Stimulated activated naive B cell treated with anti-CD40 and anti-IgM and Interleukin-4, amounts not matched to agents 10 μg/mL and 1 μg/mL and 100 μg/mL, for 72 hours (primary cell): Measurements from ENCODE around the gene SPEF2.

Experiments used
- ATAC-seq, 2 donors: fragments of 150-1000 bp; cut with Tn5 transposase; replicated peaks; 2 replicates each; pipeline ENCODE4 v1.10.0; 2021; ENCODE audit warnings: moderate library complexity in 1 of 2
- DNase-seq: peaks from one replicate; pipeline ENCODE4 v3.0.0; 2021
- H3K27ac Mint-ChIP-seq: one replicate; pipeline ENCODE4 v1.8.0; 2022; ENCODE audit warnings: mild to moderate bottlenecking, mixed read lengths
- H3K27me3 Mint-ChIP-seq, 2 donors: one replicate each; pipeline ENCODE4 v1.8.0; 2022; ENCODE audit warnings: mixed read lengths in 2 of 2
- H3K36me3 Mint-ChIP-seq, 2 donors: one replicate each; pipeline ENCODE4 v1.8.0; 2022; ENCODE audit warnings: mixed read lengths in 2 of 2, mild to moderate bottlenecking in 1 of 2
- H3K4me1 Mint-ChIP-seq, 2 donors: one replicate each; pipeline ENCODE4 v1.8.0; 2022; ENCODE audit warnings: mixed read lengths in 2 of 2, mild to moderate bottlenecking in 1 of 2
- H3K4me3 Mint-ChIP-seq, 2 donors: one replicate each; pipeline ENCODE4 v1.8.0; 2022; ENCODE audit warnings: mild to moderate bottlenecking in 2 of 2, mixed read lengths in 2 of 2, moderate library complexity in 1 of 2
- H3K9me3 Mint-ChIP-seq, 2 donors: one replicate each; pipeline ENCODE4 v1.8.0; 2022; ENCODE audit warnings: mixed read lengths in 2 of 2, mild to moderate bottlenecking in 1 of 2

SPEF2 gene

GRCh38 chr5:35617435-35618303, at the start of gene SPEF2:
Gene SPEF2 (plus strand): TSS chr5:35617863. CDS start chr5:35617998, 135 bp downstream.
- Mint-ChIP-seq H3K9me3 (peaks cover 4 to 6% of the 10 kb centered on the region in 2 donors), H3K27ac (peak within 1 kb of the TSS; percentile 85), H3K4me1 (peaks cover 8 to 16% of the 10 kb centered on the region in 2 donors), H3K36me3 (peaks cover 0 to 3% of the 10 kb centered on the region in 2 donors), H3K27me3 (peaks cover 8 to 15% of the 10 kb centered on the region in 2 donors), H3K4me3 (peak within 1 kb of the TSS; percentile 96 to 98)
- ATAC-seq (peak; percentile 95 to 96), DNase-seq (peak; percentile 69)

DNA sequence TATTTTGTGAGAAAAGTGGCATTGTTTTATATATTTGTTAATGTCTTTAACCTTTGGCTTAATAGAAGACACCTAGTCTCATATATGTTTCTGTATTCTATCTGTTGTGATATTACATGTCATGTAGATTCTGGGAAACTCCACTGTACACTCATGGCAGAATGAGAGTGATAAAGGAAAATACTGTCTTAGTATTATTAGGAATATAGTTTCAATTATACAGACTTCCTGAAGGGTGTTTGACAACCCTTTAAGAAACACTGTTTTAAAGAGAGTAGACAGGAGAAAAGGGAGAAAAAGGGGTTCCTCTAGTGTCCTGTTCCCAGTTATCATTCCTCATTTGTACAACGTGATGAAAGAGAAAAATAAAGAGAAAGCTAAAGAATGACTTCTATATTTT, 42.1 kb upstream of the SPEF2 start:
- Mint-ChIP-seq H3K27ac (no peak overlapping the region), H3K4me3 (no peak overlapping the region), H3K9me3 (no peaks in the 10 kb centered on the region), H3K36me3 (no peaks in the 10 kb centered on the region), H3K4me1 (no peaks in the 10 kb centered on the region), H3K27me3 (no peaks in the 10 kb centered on the region)
- DNase-seq, result no peak
- ATAC-seq, result no peak

DNA sequence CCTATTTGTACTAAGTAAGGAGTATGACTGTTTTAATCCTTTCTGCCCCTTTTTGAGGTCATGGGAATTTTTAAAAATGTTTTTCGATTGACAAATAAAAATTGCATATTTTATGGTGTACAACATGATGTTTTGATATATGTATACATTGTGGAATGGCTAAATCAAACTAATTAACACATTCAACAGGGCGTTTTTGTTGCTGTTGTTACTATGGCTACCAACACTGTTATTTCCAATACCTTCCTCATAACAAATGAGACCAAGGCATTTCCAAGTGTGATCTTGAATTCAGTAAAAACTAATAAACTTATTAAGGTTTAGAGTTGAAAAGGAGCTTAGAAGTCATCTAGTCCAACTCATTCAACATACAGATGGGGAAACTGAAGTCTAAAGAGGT, 30.2 kb upstream of the SPEF2 start:
- no peak for ATAC-seq
- Mint-ChIP-seq H3K27ac (no peak overlapping the region), H3K4me3 (no peak overlapping the region), H3K4me1 (no peaks in the 10 kb centered on the region), H3K36me3 (no peaks in the 10 kb centered on the region), H3K27me3 (peaks cover 8 to 38% of the 10 kb centered on the region in 2 donors), H3K9me3 (peaks cover 0 to 2% of the 10 kb centered on the region in 2 donors)
- DNase-seq, result no peak

- Mint-ChIP-seq H3K9me3 (peaks cover 3 to 7% of the 10 kb centered on the region in 2 donors), H3K36me3 (peaks cover 0 to 3% of the 10 kb centered on the region in 2 donors), H3K4me3 (no peak overlapping the region), H3K4me1 (no peaks in the 10 kb centered on the region), H3K27ac (no peak overlapping the region), H3K27me3 (peaks cover 11 to 25% of the 10 kb centered on the region in 2 donors)
- ATAC-seq, result no peak
- DNase-seq, result no peak
These were observed 24.3 kb upstream of the SPEF2 start for GRCh38 chr5:35593338-35593737.

DNA sequence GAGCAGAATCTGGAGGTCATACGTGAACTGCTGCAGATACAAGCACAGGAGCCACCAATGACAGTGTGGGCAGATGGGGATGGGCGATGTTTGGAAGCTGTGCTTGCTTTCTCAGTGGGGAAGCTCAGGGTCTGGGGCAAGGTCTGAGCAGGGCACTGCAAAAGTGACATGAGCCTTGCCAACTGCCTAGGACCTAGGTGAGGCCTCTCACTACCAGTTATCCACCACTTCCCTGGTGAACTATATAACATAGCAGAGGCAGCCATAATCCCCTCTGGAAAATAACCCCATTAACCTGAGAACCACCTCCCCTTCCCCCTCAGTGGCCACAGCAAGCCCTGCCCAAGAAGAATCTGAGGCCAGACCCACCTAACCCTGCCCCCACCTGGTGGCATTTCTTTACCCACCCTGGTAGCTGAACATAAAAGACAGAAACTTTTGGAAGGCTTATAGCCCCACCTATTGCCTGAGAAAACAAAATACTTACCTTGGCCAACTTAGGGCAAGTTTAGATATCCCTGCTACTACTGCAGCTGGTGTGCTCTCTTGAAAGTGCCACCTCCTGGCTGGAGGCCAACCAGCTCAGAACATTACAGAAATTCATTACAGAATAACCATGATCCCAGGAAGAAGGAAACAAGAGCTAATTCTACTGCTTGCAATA, 18.8 kb upstream of the SPEF2 start:
- H3K4me3 Mint-ChIP-seq, result no peak overlapping the region
- peaks cover 8 to 10% of the 10 kb centered on the region in 2 donors for H3K9me3 Mint-ChIP-seq
- ATAC-seq (no peak), DNase-seq (no peak)
- H3K4me1 Mint-ChIP-seq, result no peaks in the 10 kb centered on the region
- peaks cover 9 to 11% of the 10 kb centered on the region in 2 donors for H3K27me3 Mint-ChIP-seq
- H3K36me3 Mint-ChIP-seq, result peaks cover 0 to 3% of the 10 kb centered on the region in 2 donors
- no peak overlapping the region for H3K27ac Mint-ChIP-seq

DNA sequence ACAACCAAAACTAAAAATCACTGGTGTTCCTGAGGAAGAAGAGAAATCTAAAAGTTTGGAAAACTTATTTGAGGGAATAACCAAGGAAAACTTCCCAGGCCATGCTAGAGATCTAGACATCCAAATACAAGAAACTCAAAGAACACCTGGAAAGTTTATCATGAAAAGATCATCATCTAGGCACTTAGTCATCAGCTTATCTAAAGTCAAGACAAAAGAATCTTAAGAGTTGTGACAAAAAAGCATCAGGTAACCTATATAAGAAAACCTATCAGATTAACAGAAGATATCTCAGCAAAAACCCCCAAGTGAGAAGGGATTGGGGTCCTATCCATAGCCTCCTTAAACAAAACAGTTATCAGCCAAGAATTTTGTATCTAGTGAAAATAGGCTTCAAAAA, 17.1 kb upstream of the SPEF2 start:
- Mint-ChIP-seq H3K9me3 (peaks cover 13% of the 10 kb centered on the region in 2 donors), H3K4me3 (no peak overlapping the region), H3K27me3 (peaks cover 9 to 12% of the 10 kb centered on the region in 2 donors), H3K4me1 (no peaks in the 10 kb centered on the region), H3K27ac (no peak overlapping the region), H3K36me3 (peaks cover 0 to 3% of the 10 kb centered on the region in 2 donors)
- no peak for ATAC-seq
- DNase-seq, result no peak

- Mint-ChIP-seq H3K9me3 (peaks cover 6 to 9% of the 10 kb centered on the region in 2 donors), H3K4me3 (no peak overlapping the region), H3K27ac (no peak overlapping the region), H3K27me3 (peaks cover 0 to 6% of the 10 kb centered on the region in 2 donors), H3K36me3 (peaks cover 0 to 2% of the 10 kb centered on the region in 2 donors), H3K4me1 (no peaks in the 10 kb centered on the region)
- ATAC-seq (no peak), DNase-seq (no peak)
These were observed 8.5 kb upstream of the SPEF2 start for GRCh38 chr5:35608881-35609779.

DNA sequence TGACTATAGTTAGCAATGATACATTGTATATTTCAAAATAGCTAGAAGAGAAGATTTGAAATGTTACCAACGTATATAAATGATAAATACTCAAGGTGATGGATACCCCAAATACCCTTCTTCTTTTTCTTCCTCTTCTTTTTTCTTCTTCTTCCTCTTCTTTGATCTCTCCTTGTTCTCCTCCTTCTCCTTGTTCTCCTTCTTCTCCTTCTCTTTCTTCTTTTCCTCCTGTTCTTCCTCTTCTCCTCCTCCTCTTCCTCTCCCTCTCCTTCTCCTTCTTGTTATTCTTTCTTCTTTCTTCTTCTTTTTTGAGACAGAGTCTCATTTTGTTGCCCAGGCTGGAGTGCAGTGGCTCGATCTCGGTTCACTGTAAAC, 616 bp upstream of the SPEF2 start:
- H3K27ac Mint-ChIP-seq, result peak overlapping the region; percentile 83
- no peak for ATAC-seq
- peaks cover 8 to 15% of the 10 kb centered on the region in 2 donors for H3K27me3 Mint-ChIP-seq
- peak overlapping the region; percentile 96 to 98 for H3K4me3 Mint-ChIP-seq
- H3K36me3 Mint-ChIP-seq, result peaks cover 0 to 3% of the 10 kb centered on the region in 2 donors
- peaks cover 8 to 16% of the 10 kb centered on the region in 2 donors for H3K4me1 Mint-ChIP-seq
- no peak for DNase-seq
- peaks cover 4 to 6% of the 10 kb centered on the region in 2 donors for H3K9me3 Mint-ChIP-seq

- Mint-ChIP-seq H3K4me1 (peaks cover 8 to 16% of the 10 kb centered on the region in 2 donors), H3K27ac (peak overlapping the region; percentile 20), H3K36me3 (peaks cover 0 to 3% of the 10 kb centered on the region in 2 donors), H3K9me3 (peaks cover 4 to 6% of the 10 kb centered on the region in 2 donors), H3K27me3 (peaks cover 8 to 15% of the 10 kb centered on the region in 2 donors), H3K4me3 (peak overlapping the region; percentile 96 to 98)
- ATAC-seq (no peak), DNase-seq (no peak)
These were observed 607 bp downstream of the SPEF2 start for GRCh38 chr5:35618304-35618636.

DNA sequence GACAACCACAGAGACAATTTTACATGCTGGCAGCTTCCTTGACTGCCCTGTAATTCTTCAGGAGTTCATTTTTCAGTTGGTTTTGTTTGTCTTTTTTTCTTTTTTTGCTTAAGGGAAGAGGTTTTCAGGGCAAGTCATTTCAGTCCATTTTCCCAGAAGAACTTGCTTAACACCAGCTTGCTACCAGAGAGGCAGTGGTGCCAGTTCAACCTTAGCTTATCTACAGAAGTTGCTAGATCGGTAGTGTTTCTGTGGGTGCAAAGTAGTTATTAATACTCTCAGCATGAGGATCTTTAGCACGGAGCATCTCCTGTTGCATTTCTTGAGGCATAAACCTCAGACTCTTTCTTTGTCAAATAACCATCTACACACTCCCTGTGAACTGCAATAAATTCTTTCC, 1.1 kb downstream of the SPEF2 start:
- Mint-ChIP-seq H3K36me3 (peaks cover 0 to 3% of the 10 kb centered on the region in 2 donors), H3K27ac (no peak overlapping the region), H3K9me3 (peaks cover 4 to 6% of the 10 kb centered on the region in 2 donors), H3K4me1 (peaks cover 8 to 16% of the 10 kb centered on the region in 2 donors), H3K4me3 (no peak overlapping the region), H3K27me3 (peaks cover 8 to 15% of the 10 kb centered on the region in 2 donors)
- no peak for DNase-seq
- ATAC-seq, result no peak

- H3K36me3 Mint-ChIP-seq, result no peaks in the 10 kb centered on the region
- H3K4me1 Mint-ChIP-seq, result peaks cover 0 to 2% of the 10 kb centered on the region in 2 donors
- peaks cover 0 to under 1% of the 10 kb centered on the region in 2 donors for H3K27me3 Mint-ChIP-seq
- ATAC-seq (no peak), DNase-seq (no peak)
- no peak overlapping the region for H3K27ac Mint-ChIP-seq
- H3K9me3 Mint-ChIP-seq, result no peaks in the 10 kb centered on the region
- no peak overlapping the region for H3K4me3 Mint-ChIP-seq
These were observed 5.3 kb downstream of the SPEF2 start for GRCh38 chr5:35622974-35623373.

- ATAC-seq, result no peak
- Mint-ChIP-seq H3K27ac (no peak overlapping the region), H3K9me3 (no peaks in the 10 kb centered on the region)
These were observed 6.3 kb downstream of the SPEF2 start for GRCh38 chr5:35623991-35624390.

DNA sequence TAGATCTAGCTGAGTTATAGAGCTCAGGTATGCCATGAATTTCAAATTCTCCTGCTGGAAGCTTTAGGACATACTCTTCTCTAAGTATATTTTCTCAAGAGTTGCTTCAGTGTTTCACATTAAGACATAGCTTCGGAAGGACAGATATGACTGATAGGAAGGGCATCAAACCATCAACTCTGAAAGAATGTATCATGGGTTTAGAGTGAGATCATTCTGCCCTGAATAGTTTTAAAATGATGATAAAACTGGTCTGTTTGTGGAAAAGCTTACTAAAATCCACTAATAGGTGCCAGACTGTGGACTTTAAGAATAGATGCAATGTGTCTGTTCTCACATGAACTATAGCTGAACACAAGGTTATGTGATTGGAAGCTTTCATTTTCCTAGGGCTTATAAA, 8.4 kb downstream of the SPEF2 start:
- Mint-ChIP-seq H3K9me3 (peaks cover 0 to 2% of the 10 kb centered on the region in 2 donors), H3K4me1 (no peaks in the 10 kb centered on the region), H3K27me3 (no peaks in the 10 kb centered on the region), H3K4me3 (no peak overlapping the region), H3K27ac (no peak overlapping the region), H3K36me3 (peaks cover 5 to 12% of the 10 kb centered on the region in 2 donors)
- DNase-seq (no peak), ATAC-seq (no peak)

More at GRCh38 chr5:35623991-35624390, 6.3 kb downstream of the SPEF2 start:
- H3K4me3 Mint-ChIP-seq, result no peak overlapping the region
- H3K27me3 Mint-ChIP-seq, result no peaks in the 10 kb centered on the region
- no peaks in the 10 kb centered on the region for H3K36me3 Mint-ChIP-seq
- H3K4me1 Mint-ChIP-seq, result no peaks in the 10 kb centered on the region
- DNase-seq, result no peak

DNA sequence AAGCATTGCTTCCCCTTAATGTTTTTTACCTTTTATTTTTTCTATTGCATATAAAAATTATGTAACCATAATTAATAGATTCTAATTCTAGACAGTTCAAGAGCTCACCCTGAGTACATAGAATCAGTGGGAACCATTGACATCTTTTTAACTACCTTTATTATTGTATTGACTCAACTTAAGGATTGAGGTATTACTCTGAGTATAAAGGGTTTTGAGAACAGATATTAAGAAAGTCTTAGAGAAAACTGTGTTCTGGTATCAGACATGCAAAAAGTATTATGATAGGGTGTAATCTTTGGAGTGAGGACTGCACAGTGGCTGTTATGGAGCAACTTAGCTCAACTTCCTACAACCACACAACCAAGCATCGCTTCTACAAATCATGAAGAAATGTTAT, 8.9 kb downstream of the SPEF2 start:
- Mint-ChIP-seq H3K4me1 (no peaks in the 10 kb centered on the region), H3K9me3 (peaks cover 0 to 2% of the 10 kb centered on the region in 2 donors), H3K27me3 (no peaks in the 10 kb centered on the region), H3K36me3 (peaks cover 5 to 14% of the 10 kb centered on the region in 2 donors), H3K4me3 (no peak overlapping the region), H3K27ac (no peak overlapping the region)
- DNase-seq (no peak), ATAC-seq (no peak)
